Naive thymus-derived CD8-positive, alpha-beta T cell (primary cell): ENCODE results near the gene ICE2. TPM values are rescaled to one million over a fixed set of nuclear protein-coding genes. Genes with fewer than 3 reads are reported as not detected.
A peak's percentile ranks its signal among the peaks of the same experiment; 100 is the strongest.

Experiments used
- ATAC-seq, 2 donors: fragments of 150-1000 bp; cut with Tn5 transposase in 1 of 2; sonication (Bioruptor Pico), chemical (Tn5 transposase) in 1 of 2; 1 replicate in 1 of 2; 2 replicates in 1 of 2; pipeline ENCODE4 v1.10.0; 2021; ENCODE audit warnings: mild to moderate bottlenecking in 2 of 2, moderate library complexity in 2 of 2
- POLR2A ChIA-PET: fragments of 350-600 bp; sonication (Branson Sonifier 250); formaldehyde crosslinking; loops from one replicate; lab custom pipeline; 2021; ENCODE audit warnings: antibody characterized with exemption; lab: Charles Lee
- DNase-seq, 10 donors: peaks; one replicate each; pipeline versions ENCODE4 v3.0.0 to v3.0.0-alpha.2; 2020 to 2022
- H3K27ac Mint-ChIP-seq, 10 donors: one replicate each; pipeline ENCODE4 v1.8.0; 2020 to 2022; ENCODE audit warnings: mild to moderate bottlenecking in 10 of 10, mixed read lengths in 10 of 10, moderate library complexity in 4 of 10, inconsistent platforms in 1 of 10
- H3K27me3 Mint-ChIP-seq, 5 donors: one replicate each; pipeline ENCODE4 v1.8.0; 2021 to 2022; ENCODE audit warnings: mixed read lengths in 5 of 5
- H3K36me3 Mint-ChIP-seq, 3 donors: one replicate each; pipeline ENCODE4 v1.8.0; 2020 to 2022; ENCODE audit warnings: mixed read lengths in 3 of 3, mild to moderate bottlenecking in 2 of 3, inconsistent platforms in 1 of 3
- H3K4me1 Mint-ChIP-seq, 4 donors: one replicate each; pipeline ENCODE4 v1.8.0; 2021 to 2022; ENCODE audit warnings: mixed read lengths in 4 of 4
- H3K4me3 Mint-ChIP-seq, 10 donors: one replicate each; pipeline ENCODE4 v1.8.0; 2020 to 2022; ENCODE audit warnings: mild to moderate bottlenecking in 10 of 10, mixed read lengths in 10 of 10, moderate library complexity in 6 of 10, inconsistent platforms in 1 of 10
- H3K9me3 Mint-ChIP-seq, 9 donors: one replicate each; pipeline ENCODE4 v1.8.0; 2020 to 2022; ENCODE audit warnings: mixed read lengths in 9 of 9, mild to moderate bottlenecking in 3 of 9, inconsistent platforms in 1 of 9, moderate library complexity in 1 of 9
- polyA plus RNA-seq, 3 donors: library from polyadenylated mRNA; unstranded; fragments of 300-500 nt; fragmentation: Illumina TruSeq; gene quantifications; one replicate each; pipeline ENCODE4 v1.2.3, GENCODE V29; 2021
- total RNA-seq, 8 experiments: library from RNA in 2 of 8; stranded (reverse) in 2 of 8; gene quantifications; one replicate each; pipeline ENCODE4 v1.2.3 and lab custom pipeline; 2021 to 2026

ICE2 gene
- total and polyA plus RNA-seq, 5 experiments from 2014 or later: 64.2 to 71.4 (median 69.2) TPM

GRCh38 chr15:60486742-60487141 is 7.8 kb upstream of the ICE2 start:
- Mint-ChIP-seq H3K36me3 (peaks cover 0 to 12% (median 3%) of the 10 kb centered on the region in 3 donors), H3K27me3 (no peaks in the 10 kb centered on the region), H3K4me1 (peaks cover 12 to 47% (median 37%) of the 10 kb centered on the region in 4 donors), H3K9me3 (no peaks in the 10 kb centered on the region), H3K27ac (peak overlapping the region in 2 of 10 donors; percentile 27 to 53), H3K4me3 (no peak overlapping the region)
- POLR2A ChIA-PET: no interaction called here
- DNase-seq (no peak), ATAC-seq (no peak)

- H3K4me1 Mint-ChIP-seq: peaks cover 12 to 50% (median 40%) of the 10 kb centered on the region in 4 donors
- peak overlapping the region in 8 of 10 donors; percentile 7 to 67 (median 39) for H3K27ac Mint-ChIP-seq
- peak in 1 of 2 donors; percentile 41 for ATAC-seq
- POLR2A ChIA-PET: no interaction called here
- H3K4me3 Mint-ChIP-seq: peak overlapping the region in 1 of 10 donors; percentile 5
- peaks cover 0 to 8% (median 5%) of the 10 kb centered on the region in 3 donors for H3K36me3 Mint-ChIP-seq
- H3K27me3 Mint-ChIP-seq: no peaks in the 10 kb centered on the region
- H3K9me3 Mint-ChIP-seq: no peaks in the 10 kb centered on the region
- DNase-seq: no peak
These were observed 6.6 kb upstream of the ICE2 start for GRCh38 chr15:60485365-60486055.

DNA sequence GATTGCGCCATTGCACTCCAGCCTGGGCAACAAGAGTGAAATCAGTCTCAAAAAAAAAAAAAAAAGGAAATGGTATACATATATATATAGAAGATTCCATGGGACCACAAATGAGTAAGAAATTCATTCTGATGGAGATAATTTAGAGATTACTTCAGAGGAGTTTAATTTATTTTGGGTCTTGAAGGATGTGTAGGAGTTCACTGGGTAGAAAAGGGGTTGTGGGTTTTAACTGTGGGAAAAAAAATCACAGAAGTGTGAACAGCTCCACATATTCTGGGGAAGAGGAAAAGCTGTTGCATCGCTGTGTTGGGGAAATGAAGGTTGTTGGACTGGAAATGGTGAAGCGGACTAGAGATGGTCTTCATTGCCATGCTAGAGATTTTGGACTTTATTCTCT is 4.1 kb upstream of the ICE2 start:
- DNase-seq (no peak), ATAC-seq (no peak)
- Mint-ChIP-seq H3K4me3 (no peak overlapping the region), H3K9me3 (no peaks in the 10 kb centered on the region), H3K27me3 (peaks cover 0 to 1% (median 0%) of the 10 kb centered on the region in 5 donors), H3K4me1 (peaks cover 21 to 64% (median 59%) of the 10 kb centered on the region in 4 donors), H3K27ac (peak overlapping the region in 4 of 10 donors; percentile 0 to 63 (median 38)), H3K36me3 (peaks cover 0 to 8% (median 5%) of the 10 kb centered on the region in 3 donors)
- POLR2A ChIA-PET: interaction anchor here (0.7 kb wide), 2 partner anchors 9 to 686 kb away, joined by 4 to 5 read pairs; no protein-coding TSS in a partner anchor

- Mint-ChIP-seq H3K36me3 (peaks cover 0 to 14% (median 3%) of the 10 kb centered on the region in 3 donors), H3K4me3 (peak overlapping the region in 3 of 10 donors; percentile 4 to 100 (median 99)), H3K27ac (peak overlapping the region in 4 of 10 donors; percentile 3 to 100 (median 38)), H3K4me1 (peaks cover 25 to 78% (median 73%) of the 10 kb centered on the region in 4 donors), H3K27me3 (peaks cover 0 to 1% (median 0%) of the 10 kb centered on the region in 5 donors), H3K9me3 (no peaks in the 10 kb centered on the region)
- POLR2A ChIA-PET: interaction anchor here (0.6 to 0.7 kb wide), 2 partner anchors 40 to 255 kb away, joined by 3 to 6 read pairs; no protein-coding TSS in a partner anchor
- ATAC-seq (no peak), DNase-seq (no peak)
These were observed 1.9 kb upstream of the ICE2 start for GRCh38 chr15:60480888-60481287.

- peak in 1 of 10 donors; percentile 13 for DNase-seq
These were observed 1.2 kb upstream of the ICE2 start for GRCh38 chr15:60480149-60480548.

GRCh38 chr15:60479361-60480110 is 594 bp upstream of the ICE2 start:
- Mint-ChIP-seq H3K9me3 (no peaks in the 10 kb centered on the region), H3K27ac (peak overlapping the region; percentile 99 to 100 (median 100)), H3K27me3 (peaks cover 0 to 1% (median 0%) of the 10 kb centered on the region in 5 donors), H3K36me3 (peaks cover 5 to 17% (median 5%) of the 10 kb centered on the region in 3 donors), H3K4me3 (peak overlapping the region; percentile 93 to 100 (median 97)), H3K4me1 (peaks cover 23 to 73% (median 68%) of the 10 kb centered on the region in 4 donors)
- DNase-seq: no peak
- POLR2A ChIA-PET: interaction anchor here (0.6 to 1.7 kb wide), 8 partner anchors 15 to 690 kb away, joined by 3 to 6 read pairs (median 3); partner anchors contain the start of gene ANXA2
- peak; percentile 6 to 13 for ATAC-seq

More at GRCh38 chr15:60480149-60480548, 1.2 kb upstream of the ICE2 start:
- no peaks in the 10 kb centered on the region for H3K9me3 Mint-ChIP-seq
- peaks cover 0 to 1% (median 0%) of the 10 kb centered on the region in 5 donors for H3K27me3 Mint-ChIP-seq
- POLR2A ChIA-PET: interaction anchor here (0.9 to 1.7 kb wide), 5 partner anchors 31 to 82 kb away, joined by 3 to 6 read pairs (median 5); partner anchors contain the start of gene ANXA2
- peak overlapping the region; percentile 99 to 100 (median 100) for H3K27ac Mint-ChIP-seq
- H3K4me3 Mint-ChIP-seq: peak overlapping the region; percentile 93 to 100 (median 97)
- H3K4me1 Mint-ChIP-seq: peaks cover 21 to 72% (median 67%) of the 10 kb centered on the region in 4 donors
- peaks cover 0 to 12% (median 3%) of the 10 kb centered on the region in 3 donors for H3K36me3 Mint-ChIP-seq
- no peak for ATAC-seq

- peak in 3 of 10 donors; percentile 1 to 13 (median 6) for DNase-seq
- Mint-ChIP-seq H3K4me3 (peak overlapping the region; percentile 93 to 100 (median 97)), H3K4me1 (peaks cover 20 to 70% (median 63%) of the 10 kb centered on the region in 4 donors), H3K36me3 (peaks cover 5 to 28% (median 8%) of the 10 kb centered on the region in 3 donors), H3K9me3 (no peaks in the 10 kb centered on the region), H3K27ac (peak overlapping the region; percentile 99 to 100 (median 100)), H3K27me3 (peaks cover 0 to 1% (median 0%) of the 10 kb centered on the region in 5 donors)
- POLR2A ChIA-PET: interaction anchor here (0.6 to 1.0 kb wide), 2 partner anchors 18 to 80 kb away, joined by 4 to 6 read pairs; no protein-coding TSS in a partner anchor
- ATAC-seq: no peak
These were observed 901 bp downstream of the ICE2 start for GRCh38 chr15:60477916-60478565.

DNA sequence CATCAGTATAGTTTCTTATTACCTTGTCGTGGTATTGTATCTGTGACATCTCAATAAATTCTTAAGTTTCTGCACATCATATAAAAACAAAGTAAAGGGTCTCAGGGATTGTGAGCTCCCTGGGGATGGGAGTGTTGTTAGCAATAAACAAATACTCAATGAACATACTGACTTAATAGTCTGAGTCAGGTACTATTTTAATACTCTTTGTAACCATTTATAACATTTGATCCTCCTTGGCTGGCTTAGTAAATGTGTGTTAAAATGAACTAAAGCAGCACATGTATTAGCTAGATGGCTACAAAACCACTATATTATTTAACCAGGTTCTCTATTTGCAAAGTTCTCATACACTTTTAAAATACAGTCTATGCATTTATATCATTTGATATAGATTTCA is 1.8 kb downstream of the ICE2 start:
- Mint-ChIP-seq H3K4me1 (peaks cover 21 to 74% (median 60%) of the 10 kb centered on the region in 4 donors), H3K36me3 (peaks cover 5 to 35% (median 14%) of the 10 kb centered on the region in 3 donors), H3K27ac (peak overlapping the region in 3 of 10 donors; percentile 14 to 100 (median 43)), H3K9me3 (no peaks in the 10 kb centered on the region), H3K4me3 (peak overlapping the region in 7 of 10 donors; percentile 16 to 100 (median 95)), H3K27me3 (peaks cover 0 to 1% (median 0%) of the 10 kb centered on the region in 5 donors)
- DNase-seq (no peak), ATAC-seq (no peak)
- POLR2A ChIA-PET: no interaction called here

DNA sequence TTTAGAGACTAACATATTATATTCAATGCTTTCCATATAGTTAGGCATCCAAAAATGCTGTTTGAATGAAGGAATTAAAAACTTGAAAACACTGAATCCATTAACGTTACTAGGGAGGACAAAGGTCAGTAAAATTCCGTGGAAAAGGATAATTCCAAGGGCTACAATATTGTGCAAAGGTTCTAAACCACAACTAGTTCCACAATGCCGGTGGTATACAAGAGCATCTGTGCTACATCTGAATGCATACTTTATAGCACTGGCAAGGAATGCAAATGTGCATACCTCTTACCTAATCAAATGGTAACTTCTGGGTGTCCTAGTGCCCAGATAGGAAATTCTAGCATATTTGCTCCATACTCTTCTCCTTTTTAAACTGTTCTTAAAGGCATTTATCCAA is 2.2 kb downstream of the ICE2 start:
- no peak for DNase-seq
- peaks cover 0 to 1% (median 0%) of the 10 kb centered on the region in 5 donors for H3K27me3 Mint-ChIP-seq
- peak overlapping the region in 1 of 10 donors; percentile 20 for H3K27ac Mint-ChIP-seq
- ATAC-seq: no peak
- peak overlapping the region in 6 of 10 donors; percentile 6 to 100 (median 20) for H3K4me3 Mint-ChIP-seq
- H3K9me3 Mint-ChIP-seq: no peaks in the 10 kb centered on the region
- POLR2A ChIA-PET: no interaction called here
- peaks cover 21 to 72% (median 59%) of the 10 kb centered on the region in 4 donors for H3K4me1 Mint-ChIP-seq
- peaks cover 5 to 37% (median 13%) of the 10 kb centered on the region in 3 donors for H3K36me3 Mint-ChIP-seq

DNA sequence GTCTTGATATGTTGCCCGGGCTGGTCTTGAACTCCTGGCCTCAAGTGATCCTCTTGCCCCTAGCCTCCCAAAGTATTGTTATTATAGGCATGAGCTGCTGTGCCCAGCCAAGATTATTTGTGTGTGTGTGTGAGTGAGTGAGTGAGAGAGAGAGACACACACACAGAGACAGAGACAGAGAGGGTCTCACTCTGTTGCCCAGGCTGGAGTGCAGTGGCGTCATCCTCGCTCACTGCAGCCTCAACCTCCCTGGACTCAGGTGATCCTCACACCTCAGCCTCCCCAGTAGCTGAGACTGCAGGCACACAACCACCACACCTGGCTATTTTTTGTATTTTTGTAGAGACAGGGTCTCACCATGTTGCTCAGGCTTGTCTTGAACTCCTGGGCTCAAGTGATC is 5.8 kb downstream of the ICE2 start:
- POLR2A ChIA-PET: no interaction called here
- Mint-ChIP-seq H3K27ac (peak overlapping the region in 3 of 10 donors; percentile 2 to 65 (median 46)), H3K9me3 (no peaks in the 10 kb centered on the region), H3K36me3 (peaks cover 5 to 63% (median 27%) of the 10 kb centered on the region in 3 donors), H3K4me3 (peak overlapping the region in 1 of 10 donors; percentile 27), H3K4me1 (peaks cover 20 to 57% (median 43%) of the 10 kb centered on the region in 4 donors), H3K27me3 (no peaks in the 10 kb centered on the region)
- ATAC-seq: no peak
- no peak for DNase-seq

- Mint-ChIP-seq H3K27ac (peak overlapping the region in 1 of 10 donors; percentile 67), H3K27me3 (no peaks in the 10 kb centered on the region), H3K9me3 (no peaks in the 10 kb centered on the region), H3K4me1 (peaks cover 15 to 39% (median 25%) of the 10 kb centered on the region in 4 donors), H3K36me3 (peaks cover 5 to 72% (median 29%) of the 10 kb centered on the region in 3 donors), H3K4me3 (no peak overlapping the region)
- DNase-seq: no peak
- POLR2A ChIA-PET: no interaction called here
- no peak for ATAC-seq
These were observed 7.6 kb downstream of the ICE2 start for GRCh38 chr15:60471314-60471713.
